MM.1S (cell line): ENCODE data around the gene C1QTNF9B.

Experiments used
- DNase-seq: peaks from one replicate; pipeline ENCODE4 v3.0.0-alpha.2; 2015
- H2AFZ ChIP-seq: fragments of 300-600 bp; sonication (generic); 2 replicates; pipeline ENCODE4 v1.6.0; 2016; ENCODE audit warnings: antibody characterized with exemption, low read length
- H3F3A ChIP-seq: fragments of 300-600 bp; sonication (generic); 2 replicates; pipeline ENCODE4 v1.6.1; 2016; ENCODE audit warnings: mild to moderate bottlenecking, antibody characterized with exemption, low read length, moderate library complexity, mixed read lengths; ENCODE audit not compliant: insufficient read depth
- H3K27ac ChIP-seq: fragments of 300-600 bp; sonication (generic); 2 replicates; pipeline ENCODE4 v1.5.1; 2016; ENCODE audit warnings: mild to moderate bottlenecking, low read length
- H3K27me3 ChIP-seq: fragments of 300-600 bp; sonication (generic); replicated peaks from 2 replicates; pipeline ENCODE4 v1.6.0; 2016; ENCODE audit warnings: low read length; ENCODE audit not compliant: insufficient read depth
- H3K36me3 ChIP-seq: fragments of 300-600 bp; sonication (generic); replicated peaks from 2 replicates; pipeline ENCODE4 v1.6.1; 2016; ENCODE audit warnings: mild to moderate bottlenecking, low read length, mixed read lengths; ENCODE audit not compliant: insufficient read depth
- H3K4me1 ChIP-seq: fragments of 300-600 bp; sonication (generic); 2 replicates; pipeline ENCODE4 v1.6.1; 2016; ENCODE audit warnings: low read length, mixed read lengths
- H3K4me2 ChIP-seq: fragments of 300-600 bp; sonication (generic); 2 replicates; pipeline ENCODE4 v1.6.0; 2016; ENCODE audit warnings: low read depth, low read length
- H3K4me3 ChIP-seq: fragments of 300-600 bp; sonication (generic); 2 replicates; pipeline ENCODE4 v1.5.1; 2016; ENCODE audit warnings: low read length, mixed read lengths
- H3K79me2 ChIP-seq: fragments of 300-600 bp; sonication (generic); 2 replicates; pipeline ENCODE4 v1.6.1; 2016; ENCODE audit warnings: mixed run types, low read length, mixed read lengths
- H3K9ac ChIP-seq: fragments of 300-600 bp; sonication (generic); 2 replicates; pipeline ENCODE4 v1.6.1; 2016; ENCODE audit warnings: low read length, mixed read lengths
- H3K9me2 ChIP-seq: fragments of 300-600 bp; sonication (generic); replicated peaks from 2 replicates; pipeline ENCODE4 v1.6.1; 2016; ENCODE audit warnings: mild to moderate bottlenecking, low read length, mixed read lengths; ENCODE audit not compliant: insufficient read depth
- H3K9me3 ChIP-seq: fragments of 300-600 bp; sonication (generic); replicated peaks from 2 replicates; pipeline ENCODE4 v1.6.1; 2016; ENCODE audit warnings: mild to moderate bottlenecking, low read length, mixed read lengths; ENCODE audit not compliant: insufficient read depth
- H4K20me1 ChIP-seq: fragments of 300-600 bp; sonication (generic); 2 replicates; pipeline ENCODE4 v1.6.1; 2016; ENCODE audit warnings: mild to moderate bottlenecking, low read length, moderate library complexity, mixed read lengths; ENCODE audit not compliant: insufficient read depth
- CTCF ChIP-seq: fragments of 300-600 bp; sonication (generic); IDR thresholded peaks from 2 replicates; pipeline ENCODE4 v1.5.1; 2016; ENCODE audit warnings: antibody characterized with exemption, low read length, mixed read lengths
- EZH2 ChIP-seq: fragments of 300-600 bp; sonication (generic); optimal IDR thresholded peaks from 2 replicates; pipeline ENCODE3; 2017; ENCODE audit warnings: low read depth, mild to moderate bottlenecking, antibody characterized with exemption, low read length, mixed read lengths
- EZH2phosphoT487 ChIP-seq: fragments of 300-600 bp; sonication (generic); IDR thresholded peaks from 2 replicates; pipeline ENCODE4 v1.6.1; 2018; ENCODE audit warnings: antibody characterized with exemption, low read length

The C1QTNF9B gene

GRCh38 chr13:23865906-23866305 lies 31.4 kb downstream of the C1QTNF9B start:
- no peaks in the 10 kb centered on the region for H3F3A ChIP-seq
- TF ChIP-seq EZH2 (no peak), CTCF (no peak), EZH2phosphoT487 (no peak)
- no peaks in the 10 kb centered on the region for H3K27me3 ChIP-seq
- H3K4me2 ChIP-seq = no peak overlapping the region
- H3K27ac ChIP-seq = no peak overlapping the region
- no peaks in the 10 kb centered on the region for H3K9me2 ChIP-seq
- no peak overlapping the region for H3K4me3 ChIP-seq
- H3K9ac ChIP-seq = no peak overlapping the region
- H3K36me3 ChIP-seq = no peaks in the 10 kb centered on the region
- no peak overlapping the region for H2AFZ ChIP-seq
- H3K9me3 ChIP-seq = no peaks in the 10 kb centered on the region
- no peak for DNase-seq
- no peaks in the 10 kb centered on the region for H3K4me1 ChIP-seq
- H4K20me1 ChIP-seq = no peaks in the 10 kb centered on the region
- no peaks in the 10 kb centered on the region for H3K79me2 ChIP-seq

DNA sequence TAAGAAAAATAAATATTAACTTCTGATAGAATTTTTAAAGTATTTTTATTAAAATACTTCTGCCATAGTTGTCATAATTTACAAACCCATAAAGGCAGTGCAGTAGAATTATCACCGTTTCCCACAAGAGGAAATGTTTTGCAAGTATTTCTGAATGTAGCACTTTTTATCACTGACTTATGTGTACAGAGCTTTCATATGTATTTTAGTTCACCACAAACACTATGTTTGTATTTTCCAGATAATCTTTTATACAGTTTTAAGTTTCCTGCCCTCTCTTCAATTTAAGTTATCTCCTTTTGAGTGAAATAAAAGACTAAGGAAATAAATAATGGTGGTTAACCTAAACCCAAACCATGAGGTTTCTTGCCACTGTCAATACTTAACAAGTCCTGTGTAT lies 32.3 kb downstream of the C1QTNF9B start:
- no peak for DNase-seq
- Histone ChIP-seq H3K4me3 (no peak overlapping the region), H3K9me3 (no peaks in the 10 kb centered on the region), H3F3A (no peaks in the 10 kb centered on the region), H3K9me2 (no peaks in the 10 kb centered on the region), H3K9ac (no peak overlapping the region), H3K79me2 (no peaks in the 10 kb centered on the region), H3K27me3 (no peaks in the 10 kb centered on the region), H2AFZ (no peak overlapping the region), H3K36me3 (no peaks in the 10 kb centered on the region), H4K20me1 (no peaks in the 10 kb centered on the region), H3K27ac (no peak overlapping the region), H3K4me1 (no peaks in the 10 kb centered on the region), H3K4me2 (no peak overlapping the region)
- TF ChIP-seq EZH2 = no peak
- TF ChIP-seq EZH2phosphoT487 = no peak
- TF ChIP-seq CTCF = no peak

DNA sequence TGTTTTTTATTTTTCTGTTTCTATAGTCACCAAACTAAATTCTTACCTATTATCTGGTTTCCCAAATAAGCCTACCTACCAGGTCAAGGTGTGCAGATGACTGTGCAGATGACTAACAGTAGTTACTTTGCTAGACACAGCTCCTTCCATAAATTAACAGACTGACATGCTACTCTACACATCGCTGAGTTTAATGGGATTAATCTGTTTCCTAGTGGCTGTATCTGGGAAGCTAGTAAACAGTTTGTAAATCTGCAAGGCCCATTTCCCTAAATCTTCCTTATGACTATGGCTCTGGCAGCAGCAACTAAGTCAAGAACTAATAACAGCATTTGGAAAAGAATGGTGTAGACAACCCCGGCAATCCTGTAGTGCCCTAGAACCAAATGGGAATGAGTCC lies 36.0 kb downstream of the C1QTNF9B start:
- H2AFZ ChIP-seq = no peak overlapping the region
- no peak overlapping the region for H3K4me2 ChIP-seq
- no peaks in the 10 kb centered on the region for H3K36me3 ChIP-seq
- TF ChIP-seq EZH2phosphoT487 = no peak
- no peak overlapping the region for H3K4me3 ChIP-seq
- H3K4me1 ChIP-seq = no peaks in the 10 kb centered on the region
- DNase-seq = no peak
- no peaks in the 10 kb centered on the region for H3K27me3 ChIP-seq
- no peaks in the 10 kb centered on the region for H3K9me3 ChIP-seq
- H3K9ac ChIP-seq = no peak overlapping the region
- H3K79me2 ChIP-seq = no peaks in the 10 kb centered on the region
- H3K9me2 ChIP-seq = no peaks in the 10 kb centered on the region
- H3F3A ChIP-seq = no peaks in the 10 kb centered on the region
- no peaks in the 10 kb centered on the region for H4K20me1 ChIP-seq
- no peak overlapping the region for H3K27ac ChIP-seq

DNA sequence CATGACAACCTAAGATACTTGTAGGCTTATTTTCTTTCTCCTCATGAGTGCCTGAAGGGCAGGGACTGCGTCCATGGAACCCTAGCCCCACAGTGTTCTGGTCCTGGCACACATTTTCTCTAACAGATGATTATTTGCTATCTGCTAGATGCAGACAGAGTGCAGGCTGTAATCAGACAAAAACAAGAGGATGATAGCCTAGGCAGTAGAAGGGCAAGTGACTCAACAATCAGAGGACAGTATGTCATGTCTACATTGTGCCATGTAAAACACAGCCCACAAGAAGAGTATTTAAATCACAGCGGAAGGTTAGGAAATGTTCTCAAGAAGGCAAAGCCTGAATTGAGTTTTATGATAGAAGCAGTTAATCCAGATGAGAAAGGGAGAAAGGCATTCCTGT lies 37.4 kb downstream of the C1QTNF9B start:
- Histone ChIP-seq H3K4me1 (no peaks in the 10 kb centered on the region), H3K79me2 (no peaks in the 10 kb centered on the region), H3K9me3 (no peaks in the 10 kb centered on the region), H3K36me3 (no peaks in the 10 kb centered on the region), H3K4me2 (no peak overlapping the region), H3K9me2 (no peaks in the 10 kb centered on the region), H2AFZ (no peak overlapping the region), H4K20me1 (no peaks in the 10 kb centered on the region), H3K9ac (no peak overlapping the region), H3K27me3 (no peaks in the 10 kb centered on the region), H3F3A (no peaks in the 10 kb centered on the region), H3K27ac (no peak overlapping the region), H3K4me3 (no peak overlapping the region)
- DNase-seq = no peak
- no peak for TF ChIP-seq EZH2phosphoT487
- no peak for TF ChIP-seq CTCF
- no peak for TF ChIP-seq EZH2
